ENCODE results near the gene NKIRAS1. TPM values are rescaled to one million over a fixed set of nuclear protein-coding genes. Genes with fewer than 3 reads are reported as not detected.
"Not testable (repeated sequence)": the region's sequence is repeated elsewhere in the genome, so short reads cannot be mapped to it uniquely, and the experiment has no call there.

NKIRAS1 gene
- total RNA-seq, 1 experiment from 2014 or later = 6.8 TPM

- ChIA-PET POLR2A (interaction anchor here (0.9 to 2.6 kb wide), 4 partner anchors 13 to 58 kb away, joined by 3 to 6 read pairs (median 4); partner anchors contain the start of genes NKIRAS1 and RPL15), CTCF (interaction anchor here (0.9 to 2.0 kb wide), 2 partner anchors 23 to 25 kb away, joined by 3 to 6 read pairs; no protein-coding TSS in a partner anchor)
- TF ChIP-seq CTCF (IDR thresholded peaks at IDR 0.05; ENCODE audit: unreplicated experiment) = no peak
- BruUV-seq (replicated peaks) = no TSS peak
- no peak overlapping the region for H3K4me3 Mint-ChIP-seq (ENCODE audit: unreplicated experiment)
- H3K27me3 Mint-ChIP-seq (ENCODE audit: insufficient read depth, unreplicated experiment) = no peaks in the 10 kb centered on the region
- DNase-seq (ENCODE audit: unreplicated experiment) = peak; percentile 57
- H3K9me3 Mint-ChIP-seq (ENCODE audit: unreplicated experiment) = no peaks in the 10 kb centered on the region
- H3K36me3 Mint-ChIP-seq (ENCODE audit: insufficient read depth, unreplicated experiment) = peaks cover 7% of the 10 kb centered on the region
- intact Hi-C loops (cut with micrococcal nuclease) = no loop called here
- peak overlapping the region; percentile 2 for H3K27ac Mint-ChIP-seq (ENCODE audit: low read depth, unreplicated experiment)
- H3K4me1 Mint-ChIP-seq (ENCODE audit: insufficient read depth, unreplicated experiment) = peaks cover 19% of the 10 kb centered on the region
These were observed 57.6 kb downstream of the NKIRAS1 start for GRCh38 chr3:23859012-23859743.

GRCh38 chr3:23856286-23856685 lies 60.5 kb downstream of the NKIRAS1 start:
- ChIA-PET POLR2A (no interaction called here), CTCF (interaction anchor here (1.4 kb wide), 1 partner anchor 13 kb away, joined by 3 read pairs; no protein-coding TSS in a partner anchor)
- Mint-ChIP-seq H3K36me3 (ENCODE audit: insufficient read depth, unreplicated experiment) (peaks cover 16% of the 10 kb centered on the region), H3K27me3 (ENCODE audit: insufficient read depth, unreplicated experiment) (no peaks in the 10 kb centered on the region), H3K9me3 (ENCODE audit: unreplicated experiment) (no peaks in the 10 kb centered on the region), H3K4me1 (ENCODE audit: insufficient read depth, unreplicated experiment) (peaks cover 19% of the 10 kb centered on the region), H3K4me3 (ENCODE audit: unreplicated experiment) (no peak overlapping the region), H3K27ac (ENCODE audit: low read depth, unreplicated experiment) (peak overlapping the region; percentile 61)
- BruUV-seq (replicated peaks) = no TSS peak
- intact Hi-C loops (cut with micrococcal nuclease) = no loop called here
- TF ChIP-seq CTCF (IDR thresholded peaks at IDR 0.05; ENCODE audit: unreplicated experiment) = no peak
- DNase-seq (ENCODE audit: unreplicated experiment) = no peak

GRCh38 chr3:23849462-23849861 lies 67.3 kb downstream of the NKIRAS1 start:
- H3K27ac Mint-ChIP-seq (ENCODE audit: low read depth, unreplicated experiment); BruUV-seq (replicated peaks); H3K36me3 Mint-ChIP-seq (ENCODE audit: insufficient read depth, unreplicated experiment); H3K27me3 Mint-ChIP-seq (ENCODE audit: insufficient read depth, unreplicated experiment); H3K9me3 Mint-ChIP-seq (ENCODE audit: unreplicated experiment); H3K4me1 Mint-ChIP-seq (ENCODE audit: insufficient read depth, unreplicated experiment); H3K4me3 Mint-ChIP-seq (ENCODE audit: unreplicated experiment); DNase-seq (ENCODE audit: unreplicated experiment); intact Hi-C loops (cut with micrococcal nuclease): not testable (repeated sequence)
- CTCF ChIA-PET = interaction anchor here (0.6 to 1.1 kb wide), 2 partner anchors 12 to 16 kb away, joined by 3 to 4 read pairs; no protein-coding TSS in a partner anchor
- POLR2A ChIA-PET = interaction anchor here (0.7 to 1.4 kb wide), 2 partner anchors 32 to 67 kb away, joined by 4 to 6 read pairs; partner anchors contain the start of genes NKIRAS1 and RPL15

- ChIA-PET POLR2A (interaction anchor here (0.7 to 1.6 kb wide), 3 partner anchors 14 to 20 kb away, joined by 4 to 5 read pairs (median 4); no protein-coding TSS in a partner anchor), CTCF (interaction anchor here (0.7 to 2.1 kb wide), 5 partner anchors 8 to 42 kb away, joined by 3 to 9 read pairs (median 5); no protein-coding TSS in a partner anchor)
- no peaks in the 10 kb centered on the region for H3K36me3 Mint-ChIP-seq (ENCODE audit: insufficient read depth, unreplicated experiment)
- no peak overlapping the region for H3K27ac Mint-ChIP-seq (ENCODE audit: low read depth, unreplicated experiment)
- peaks cover 16% of the 10 kb centered on the region for H3K4me1 Mint-ChIP-seq (ENCODE audit: insufficient read depth, unreplicated experiment)
- no peak overlapping the region for H3K4me3 Mint-ChIP-seq (ENCODE audit: unreplicated experiment)
- H3K9me3 Mint-ChIP-seq (ENCODE audit: unreplicated experiment) = no peaks in the 10 kb centered on the region
- no TSS peak for BruUV-seq (replicated peaks)
- no peak for TF ChIP-seq CTCF (IDR thresholded peaks at IDR 0.05; ENCODE audit: unreplicated experiment)
- H3K27me3 Mint-ChIP-seq (ENCODE audit: insufficient read depth, unreplicated experiment) = no peaks in the 10 kb centered on the region
- no peak for DNase-seq (ENCODE audit: unreplicated experiment)
- intact Hi-C loops (cut with micrococcal nuclease) = no loop called here
These were observed 71.2 kb downstream of the NKIRAS1 start for GRCh38 chr3:23845326-23846216.

All from MCF 10A (cell line).